HepG2 (cell line): ENCODE measurements around the gene ALDH3A2. TPM values are rescaled to one million over a fixed set of nuclear protein-coding genes. Genes with fewer than 3 reads are reported as not detected.
A peak's percentile ranks its signal among the peaks of the same experiment; 100 is the strongest.

Source experiments
- ELF4 ChIP-seq: sonication (generic); formaldehyde crosslinking; IDR thresholded peaks from 2 replicates; pipeline ENCODE4 v1.5.0; 2020; ENCODE audit warnings: missing genetic modification reagents, mild to moderate bottlenecking, moderate library complexity, borderline replicate concordance
- KAT2B ChIP-seq: fragments of 150-350 bp; IDR thresholded peaks from 2 replicates; pipeline ENCODE4 v1.6.1; 2014; ENCODE audit warnings: low read depth, low read length, borderline replicate concordance
- KDM2A ChIP-seq: sonication (generic); formaldehyde crosslinking; IDR thresholded peaks from 2 replicates; pipeline ENCODE4 v1.4.0; 2020; ENCODE audit warnings: low read depth, missing genetic modification reagents, borderline replicate concordance
- KIAA2018 ChIP-seq: sonication (generic); formaldehyde crosslinking; IDR thresholded peaks from 2 replicates; pipeline ENCODE4 v1.5.0; 2020; ENCODE audit warnings: mild to moderate bottlenecking, missing genetic modification reagents, borderline replicate concordance
- RBM39 ChIP-seq: fragments of 200-400 bp; formaldehyde crosslinking; IDR thresholded peaks from one replicate; pipeline ENCODE4 v1.6.1; 2018; ENCODE audit warnings: antibody characterized with exemption, mild to moderate bottlenecking, low read depth, low read length; ENCODE audit not compliant: poor library complexity, severe bottlenecking
- XRCC5 ChIP-seq: fragments of 200-400 bp; formaldehyde crosslinking; optimal IDR thresholded peaks from 2 replicates; pipeline ENCODE3; 2017; ENCODE audit warnings: mild to moderate bottlenecking, low read length
- ZFP1 ChIP-seq: IDR thresholded peaks from 2 replicates; pipeline ENCODE4 v1.6.1; 2016
- ZNF253 ChIP-seq: sonication (generic); formaldehyde crosslinking; IDR thresholded peaks from 2 replicates; pipeline ENCODE4 v1.8.0; 2022; ENCODE audit warnings: mild to moderate bottlenecking, missing genetic modification reagents, borderline replicate concordance
- ZNF350 ChIP-seq: sonication (generic); formaldehyde crosslinking; IDR thresholded peaks from 2 replicates; pipeline ENCODE4 v1.4.0; 2020; ENCODE audit warnings: mild to moderate bottlenecking, low read depth, missing genetic modification reagents, borderline replicate concordance
- ZNF354B ChIP-seq: sonication (generic); formaldehyde crosslinking; IDR thresholded peaks from 2 replicates; pipeline ENCODE4 v1.8.0; 2022; ENCODE audit warnings: mild to moderate bottlenecking, missing genetic modification reagents
- ZNF430 ChIP-seq: sonication (generic); formaldehyde crosslinking; IDR thresholded peaks from 2 replicates; pipeline ENCODE4 v1.9.0; 2021; ENCODE audit warnings: mild to moderate bottlenecking, missing genetic modification reagents
- ZNF569 ChIP-seq: sonication (generic); formaldehyde crosslinking; IDR thresholded peaks from 2 replicates; pipeline ENCODE4 v1.5.0; 2020; ENCODE audit warnings: mild to moderate bottlenecking, missing genetic modification reagents, moderate library complexity, borderline replicate concordance
- ZNF576 ChIP-seq: sonication (generic); formaldehyde crosslinking; IDR thresholded peaks from 2 replicates; pipeline ENCODE4 v1.4.0; 2020; ENCODE audit warnings: mild to moderate bottlenecking, missing genetic modification reagents
- ZNF709 ChIP-seq: sonication (generic); formaldehyde crosslinking; IDR thresholded peaks from 2 replicates; pipeline ENCODE4 v1.5.0; 2020; ENCODE audit warnings: mild to moderate bottlenecking, missing genetic modification reagents
- ZNF713 ChIP-seq: sonication (generic); formaldehyde crosslinking; IDR thresholded peaks from 2 replicates; pipeline ENCODE4 v1.4.0; 2020; ENCODE audit warnings: mild to moderate bottlenecking, missing genetic modification reagents
- ZNF790 ChIP-seq: sonication (generic); formaldehyde crosslinking; IDR thresholded peaks from 2 replicates; pipeline ENCODE4 v1.8.0; 2022; ENCODE audit warnings: missing genetic modification reagents, mild to moderate bottlenecking, borderline replicate concordance
- ZSCAN9 ChIP-seq: IDR thresholded peaks from 2 replicates; pipeline ENCODE4 v1.6.1; 2016; ENCODE audit warnings: borderline replicate concordance
- polyA plus RNA-seq, 8 experiments: library from polyadenylated mRNA; depleted of rRNA in 3 of 8; stranded (reverse) in 7 of 8; unstranded in 1 of 8; fragments of >200 nt; fragmentation: Illumina TruSeq in 4 of 8; extraction: Trizol in 4 of 8; gene quantifications; 2 replicates each; pipeline versions ENCODE4 v1.2.1 to v1.2.3, GENCODE V29; 2011 to 2016; ENCODE audit warnings: low read depth in 4 of 8, missing spikeins in 1 of 8, mixed read lengths in 1 of 8; ENCODE audit not compliant: insufficient read depth in 1 of 8
- total RNA-seq, 5 experiments: library from RNA; depleted of rRNA; stranded (reverse); fragments of >200 nt; fragmentation: Illumina TruSeq; extraction: Trizol; gene quantifications; 2 replicates each; pipeline ENCODE4 v1.2.3, GENCODE V29; 2016; ENCODE audit warnings: low read depth in 1 of 5
- TF ChIP-seq, protein P1 (sequence below): sonication (generic); formaldehyde crosslinking; conservative IDR thresholded peaks from 2 replicates; pipeline ENCODE4 v1.4.0; 2020; ENCODE audit warnings: missing genetic modification reagents

Gene ALDH3A2
- total and polyA plus RNA-seq, 2 of the 13 experiments (the other 11 are each of a cell fraction or from before 2014, with no cell fraction given), result 80.8 to 180 TPM

DNA sequence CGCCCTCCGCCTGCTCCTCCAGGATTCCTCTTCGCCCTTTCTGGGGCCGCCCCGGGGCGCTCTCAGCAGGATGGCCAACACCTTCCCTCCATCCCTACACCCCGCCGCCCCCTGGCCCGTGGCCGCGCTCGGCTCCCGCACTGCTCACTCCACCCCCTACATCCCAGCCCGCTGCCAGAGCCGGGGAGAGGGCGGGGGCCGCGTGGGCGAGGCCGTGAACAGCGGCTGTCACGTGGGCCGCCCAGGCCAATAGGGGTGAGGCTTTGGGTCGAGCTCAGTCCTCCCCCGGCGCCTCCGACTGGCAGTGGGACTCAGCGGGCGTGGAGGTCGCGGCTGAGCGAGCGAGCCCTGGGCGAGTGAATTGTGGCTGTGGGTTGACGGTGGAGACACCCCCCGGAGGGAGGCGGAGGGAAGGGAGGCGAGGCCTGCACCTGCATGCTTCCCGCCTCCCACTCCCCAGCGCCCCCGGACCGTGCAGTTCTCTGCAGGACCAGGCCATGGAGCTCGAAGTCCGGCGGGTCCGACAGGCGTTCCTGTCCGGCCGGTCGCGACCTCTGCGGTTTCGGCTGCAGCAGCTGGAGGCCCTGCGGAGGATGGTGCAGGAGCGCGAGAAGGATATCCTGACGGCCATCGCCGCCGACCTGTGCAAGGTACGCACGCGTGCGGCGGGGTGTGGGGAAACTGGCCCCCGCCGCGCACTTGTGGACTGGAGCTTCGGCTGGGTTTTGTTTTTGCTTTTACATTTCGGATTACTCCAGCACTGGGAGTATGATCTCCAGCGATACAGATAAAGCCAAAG is at the start of gene ALDH3A2 (continued):
- TF ChIP-seq KIAA2018 (CRISPR knock-in tag) (no peak), ZSCAN9 (CRISPR knock-in tag) (peak; percentile 94), XRCC5 (peak; percentile 74), ZFP1 (peak; percentile 86), ZNF790 (peak; percentile 76; the same call in 1 of the 2 replicates), ELF4 (no peak), KDM2A (peak; percentile 91), RBM39 (peak; percentile 95), ZNF576 (CRISPR knock-in tag) (peak; percentile 79; the same call in 1 of the 2 replicates), ZNF253 (CRISPR knock-in tag) (no peak), ZNF569 (peak; percentile 73; the same call in 1 of the 2 replicates), ZNF709 (CRISPR knock-in tag) (peak; percentile 97; the same call in 1 of the 2 replicates), ZNF430 (CRISPR knock-in tag) (peak; percentile 99), ZNF713 (no peak), KAT2B (no peak), ZNF350 (CRISPR knock-in tag) (peak; percentile 94), ZNF354B (no peak)
- TF ChIP-seq, protein P1, sequence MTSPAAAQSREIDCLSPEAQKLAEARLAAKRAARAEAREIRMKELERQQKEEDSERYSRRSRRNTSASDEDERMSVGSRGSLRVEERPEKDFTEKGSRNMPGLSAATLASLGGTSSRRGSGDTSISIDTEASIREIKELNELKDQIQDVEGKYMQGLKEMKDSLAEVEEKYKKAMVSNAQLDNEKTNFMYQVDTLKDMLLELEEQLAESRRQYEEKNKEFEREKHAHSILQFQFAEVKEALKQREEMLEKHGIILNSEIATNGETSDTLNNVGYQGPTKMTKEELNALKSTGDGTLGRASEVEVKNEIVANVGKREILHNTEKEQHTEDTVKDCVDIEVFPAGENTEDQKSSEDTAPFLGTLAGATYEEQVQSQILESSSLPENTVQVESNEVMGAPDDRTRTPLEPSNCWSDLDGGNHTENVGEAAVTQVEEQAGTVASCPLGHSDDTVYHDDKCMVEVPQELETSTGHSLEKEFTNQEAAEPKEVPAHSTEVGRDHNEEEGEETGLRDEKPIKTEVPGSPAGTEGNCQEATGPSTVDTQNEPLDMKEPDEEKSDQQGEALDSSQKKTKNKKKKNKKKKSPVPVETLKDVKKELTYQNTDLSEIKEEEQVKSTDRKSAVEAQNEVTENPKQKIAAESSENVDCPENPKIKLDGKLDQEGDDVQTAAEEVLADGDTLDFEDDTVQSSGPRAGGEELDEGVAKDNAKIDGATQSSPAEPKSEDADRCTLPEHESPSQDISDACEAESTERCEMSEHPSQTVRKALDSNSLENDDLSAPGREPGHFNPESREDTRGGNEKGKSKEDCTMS (CRISPR knock-in tag), result 0 out of 2 replicates have a peak, but pooled peaks have one; percentile 58
